Dendritic cell treated with granulocyte-macrophage colony-stimulating factor and Interleukin-4, amounts not matched to agents 40 ng/mL and 50 ng/mL, for 4 days (primary cell): ENCODE measurements around the gene EEF1AKMT1.

Experiments used
- H3K27ac Mint-ChIP-seq: one replicate; pipeline ENCODE4 v1.8.0; 2022; ENCODE audit warnings: mild to moderate bottlenecking, mixed read lengths
- H3K27me3 Mint-ChIP-seq: one replicate; pipeline ENCODE4 v1.8.0; 2022; ENCODE audit warnings: mild to moderate bottlenecking, mixed read lengths
- H3K36me3 Mint-ChIP-seq: one replicate; pipeline ENCODE4 v1.8.0; 2022; ENCODE audit warnings: low read depth, mixed read lengths
- H3K4me1 Mint-ChIP-seq: one replicate; pipeline ENCODE4 v1.8.0; 2022; ENCODE audit warnings: low read depth, mixed read lengths
- H3K4me3 Mint-ChIP-seq: one replicate; pipeline ENCODE4 v1.8.0; 2022; ENCODE audit warnings: mild to moderate bottlenecking, moderate library complexity, mixed read lengths
- H3K9me3 Mint-ChIP-seq: one replicate; pipeline ENCODE4 v1.8.0; 2022; ENCODE audit warnings: mixed read lengths
- intact Hi-C: fragments of 100-400 bp; cut with micrococcal nuclease; formaldehyde crosslinking; loops from one replicate; pipeline ENCODE4 v1.15.0; 2022

The EEF1AKMT1 gene

DNA sequence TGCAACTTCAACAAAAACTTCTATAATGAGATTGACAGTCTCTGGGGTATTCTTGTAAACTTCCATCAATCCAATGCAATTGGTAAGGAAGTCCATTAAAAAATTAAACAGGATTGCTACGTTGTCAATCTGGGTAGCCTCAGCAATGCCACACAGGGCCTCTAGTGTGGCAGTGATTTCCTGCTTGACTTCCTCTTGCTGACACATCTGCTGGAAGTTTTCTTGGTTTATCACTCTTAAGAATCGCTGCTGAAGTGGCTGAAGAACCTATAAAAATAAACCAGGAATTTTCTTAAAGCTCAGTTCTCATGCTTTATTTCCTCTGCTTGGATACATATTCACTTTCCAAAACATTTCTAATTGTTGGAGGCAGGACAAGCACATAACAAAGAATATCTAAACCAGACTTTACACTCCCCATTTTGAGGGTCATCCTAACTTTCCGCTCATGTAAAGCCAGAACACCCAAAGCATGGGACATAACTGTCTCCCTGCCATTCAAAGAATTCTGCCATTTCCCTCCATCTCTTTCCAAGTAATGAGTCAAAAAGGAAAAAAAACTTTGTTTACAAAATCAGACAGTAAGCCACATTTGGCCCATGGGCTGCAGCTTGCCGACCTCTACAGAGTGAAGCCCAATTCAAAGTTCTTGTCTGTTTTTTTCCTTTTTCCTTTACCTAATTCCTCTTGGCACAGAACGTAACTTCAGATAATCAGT is 23.2 kb upstream of the EEF1AKMT1 start:
- intact Hi-C loops, result no loop called here
- H3K27ac Mint-ChIP-seq, result no peak overlapping the region
- peaks cover 65% of the 10 kb centered on the region for H3K36me3 Mint-ChIP-seq
- peaks cover 12% of the 10 kb centered on the region for H3K4me1 Mint-ChIP-seq
- H3K4me3 Mint-ChIP-seq, result no peak overlapping the region
- H3K9me3 Mint-ChIP-seq, result no peaks in the 10 kb centered on the region
- no peaks in the 10 kb centered on the region for H3K27me3 Mint-ChIP-seq

DNA sequence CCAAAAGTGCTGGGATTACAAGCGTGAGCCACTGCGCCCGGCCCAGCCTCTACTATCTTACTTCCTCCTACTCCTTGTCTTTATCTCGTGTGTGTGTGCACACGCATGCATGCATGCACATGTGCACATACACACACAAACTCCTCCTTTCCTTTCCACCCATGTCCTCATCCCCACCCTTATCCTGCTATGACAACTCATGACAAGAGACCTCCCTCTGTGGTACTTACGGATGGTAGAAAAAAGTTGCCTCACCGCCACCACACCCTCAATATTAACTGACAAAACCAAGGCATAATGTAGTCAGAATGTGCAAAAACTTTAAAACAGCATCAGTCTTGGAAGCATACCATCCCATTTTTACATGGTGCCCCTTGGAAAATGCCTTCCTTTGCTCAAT is 15.9 kb upstream of the EEF1AKMT1 start:
- peaks cover 73% of the 10 kb centered on the region for H3K36me3 Mint-ChIP-seq
- no peaks in the 10 kb centered on the region for H3K9me3 Mint-ChIP-seq
- no peaks in the 10 kb centered on the region for H3K27me3 Mint-ChIP-seq
- H3K4me1 Mint-ChIP-seq, result peaks cover 7% of the 10 kb centered on the region
- intact Hi-C loops, result no loop called here
- no peak overlapping the region for H3K4me3 Mint-ChIP-seq
- H3K27ac Mint-ChIP-seq, result no peak overlapping the region

DNA sequence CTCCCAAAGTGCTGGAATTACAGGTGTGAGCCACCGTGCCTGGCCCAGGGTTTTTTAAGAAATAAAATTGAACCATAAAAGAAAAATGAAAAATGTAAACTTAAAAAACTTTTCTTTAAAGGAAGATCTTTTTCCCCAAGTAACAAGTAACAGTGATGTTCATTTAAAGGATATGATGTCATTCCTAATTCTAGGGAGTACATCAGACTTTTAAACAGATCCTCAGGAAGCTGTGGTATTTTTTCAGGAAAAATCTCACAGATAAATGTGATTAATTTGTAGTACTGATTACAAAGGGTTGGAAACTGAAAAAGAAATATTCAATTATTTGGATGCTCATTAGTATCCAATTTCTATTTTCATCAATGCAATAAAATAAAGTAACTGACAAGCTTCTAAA is 14.6 kb upstream of the EEF1AKMT1 start:
- H3K36me3 Mint-ChIP-seq, result peaks cover 75% of the 10 kb centered on the region
- H3K27ac Mint-ChIP-seq, result no peak overlapping the region
- peaks cover 7% of the 10 kb centered on the region for H3K4me1 Mint-ChIP-seq
- no peak overlapping the region for H3K4me3 Mint-ChIP-seq
- H3K27me3 Mint-ChIP-seq, result no peaks in the 10 kb centered on the region
- no peaks in the 10 kb centered on the region for H3K9me3 Mint-ChIP-seq
- intact Hi-C loops, result no loop called here

DNA sequence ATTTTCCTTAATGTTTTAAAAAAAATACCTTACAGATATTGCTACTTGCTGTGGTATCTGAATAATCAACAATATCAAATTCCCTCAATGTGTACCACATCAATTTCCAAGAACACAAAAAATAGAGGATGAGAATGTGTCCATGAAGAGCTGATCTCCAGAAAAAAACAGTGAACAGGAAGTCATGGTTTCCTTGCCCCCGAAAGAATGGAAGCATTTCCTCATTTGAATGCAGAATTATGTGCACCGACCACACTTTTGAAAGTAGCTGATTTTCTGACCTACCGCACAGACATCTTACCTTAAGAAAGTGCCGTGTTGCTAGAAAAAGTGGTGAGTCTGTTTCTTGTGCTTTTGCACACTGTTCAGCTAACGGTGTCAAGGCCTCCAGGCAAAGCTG is 13.4 kb upstream of the EEF1AKMT1 start:
- Mint-ChIP-seq H3K27me3 (no peaks in the 10 kb centered on the region), H3K9me3 (no peaks in the 10 kb centered on the region), H3K27ac (no peak overlapping the region), H3K4me3 (no peak overlapping the region), H3K4me1 (peaks cover 7% of the 10 kb centered on the region), H3K36me3 (peaks cover 77% of the 10 kb centered on the region)
- intact Hi-C loops, result no loop called here

DNA sequence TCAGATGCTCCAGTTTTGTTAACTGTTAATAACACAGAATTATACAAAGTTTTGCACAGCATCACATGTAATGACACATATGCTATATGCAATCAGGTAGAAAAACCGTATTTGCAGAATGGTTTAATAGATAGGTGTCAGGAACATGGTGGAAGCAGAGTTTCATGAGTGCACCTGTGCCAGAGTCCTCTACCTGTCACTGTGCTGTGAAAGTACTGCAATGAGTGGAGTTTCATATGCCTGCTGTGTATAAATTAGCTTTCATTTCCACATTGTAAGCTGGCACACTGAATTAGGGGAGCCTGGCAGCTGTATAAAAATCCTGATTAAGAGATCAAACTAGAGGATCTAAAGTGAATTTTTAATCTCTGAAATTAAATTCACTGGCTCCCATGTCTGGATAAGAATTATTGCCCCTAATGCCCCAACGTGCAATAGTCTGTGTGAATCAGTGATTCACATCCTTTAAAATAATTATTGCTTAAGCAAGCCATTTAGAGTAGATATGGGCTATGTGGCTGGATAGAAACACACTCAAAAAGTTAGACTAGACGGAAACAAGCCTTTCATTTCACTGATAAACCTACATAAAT is 8.5 kb upstream of the EEF1AKMT1 start:
- intact Hi-C loops, result no loop called here
- Mint-ChIP-seq H3K27ac (no peak overlapping the region), H3K9me3 (no peaks in the 10 kb centered on the region), H3K36me3 (peaks cover 44% of the 10 kb centered on the region), H3K27me3 (no peaks in the 10 kb centered on the region), H3K4me1 (peaks cover 4% of the 10 kb centered on the region), H3K4me3 (no peak overlapping the region)

DNA sequence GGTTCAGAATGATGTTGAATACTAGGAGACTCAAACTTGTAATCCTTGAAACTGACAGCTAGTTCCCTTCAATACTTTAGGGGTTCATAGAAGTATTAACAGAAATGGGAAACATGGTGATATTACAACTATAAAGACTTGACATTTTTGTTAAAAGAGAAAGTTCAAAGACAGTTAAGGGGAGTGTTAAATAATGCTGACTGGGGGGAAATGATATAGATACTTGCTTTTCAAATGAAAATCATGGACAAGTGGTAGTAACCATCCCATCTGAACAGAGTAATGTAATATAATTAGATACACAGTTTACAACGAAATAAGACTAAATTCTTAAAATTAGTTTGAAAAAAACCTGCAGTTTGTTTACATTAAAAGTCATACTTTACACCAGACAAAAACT is 6.6 kb upstream of the EEF1AKMT1 start:
- Mint-ChIP-seq H3K27me3 (no peaks in the 10 kb centered on the region), H3K36me3 (peaks cover 32% of the 10 kb centered on the region), H3K9me3 (no peaks in the 10 kb centered on the region), H3K27ac (no peak overlapping the region), H3K4me1 (no peaks in the 10 kb centered on the region), H3K4me3 (no peak overlapping the region)
- intact Hi-C loops, result no loop called here

DNA sequence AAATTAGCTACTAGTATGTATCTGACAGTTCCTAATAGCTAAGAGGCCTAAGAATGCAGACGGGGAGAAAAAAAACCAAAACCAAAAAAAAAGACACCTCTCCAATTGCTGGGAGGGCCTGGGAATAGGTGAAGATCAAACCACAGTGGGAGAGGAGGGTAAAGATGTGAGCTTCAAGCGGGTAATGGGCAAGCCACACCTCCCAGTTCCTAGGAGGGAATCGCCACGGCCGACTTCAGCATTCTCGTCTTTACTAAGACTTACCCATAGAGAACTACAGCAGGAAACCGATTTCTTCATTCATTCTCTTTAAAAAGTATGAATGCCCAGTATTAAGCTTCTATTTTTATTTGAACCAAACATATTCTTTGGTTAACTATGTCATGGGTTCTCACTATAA is 5.6 kb upstream of the EEF1AKMT1 start:
- Mint-ChIP-seq H3K9me3 (no peaks in the 10 kb centered on the region), H3K27me3 (no peaks in the 10 kb centered on the region), H3K36me3 (peaks cover 27% of the 10 kb centered on the region), H3K4me3 (no peak overlapping the region), H3K27ac (no peak overlapping the region), H3K4me1 (no peaks in the 10 kb centered on the region)
- intact Hi-C loops, result no loop called here

DNA sequence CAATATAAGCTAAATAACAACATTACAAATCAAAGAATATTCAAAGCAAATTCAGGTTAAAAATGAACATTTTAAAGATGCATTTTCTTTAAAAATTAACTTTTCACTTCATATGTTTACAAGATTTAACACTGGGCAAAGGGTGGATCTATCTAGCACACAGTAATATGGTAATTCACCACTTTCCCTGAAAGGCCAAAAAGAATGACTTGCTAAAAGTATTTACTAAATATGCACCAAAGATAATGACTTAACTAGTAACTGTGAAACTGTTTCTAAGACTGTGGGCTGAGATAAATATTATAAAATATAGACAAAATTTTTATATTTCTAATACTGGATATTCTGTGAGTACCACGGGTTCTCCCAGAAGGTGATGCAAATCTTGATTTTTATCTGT is 4.5 kb upstream of the EEF1AKMT1 start:
- H3K9me3 Mint-ChIP-seq, result no peaks in the 10 kb centered on the region
- no peak overlapping the region for H3K27ac Mint-ChIP-seq
- intact Hi-C loops, result no loop called here
- no peaks in the 10 kb centered on the region for H3K27me3 Mint-ChIP-seq
- peaks cover 23% of the 10 kb centered on the region for H3K36me3 Mint-ChIP-seq
- peaks cover 1% of the 10 kb centered on the region for H3K4me1 Mint-ChIP-seq
- H3K4me3 Mint-ChIP-seq, result no peak overlapping the region

DNA sequence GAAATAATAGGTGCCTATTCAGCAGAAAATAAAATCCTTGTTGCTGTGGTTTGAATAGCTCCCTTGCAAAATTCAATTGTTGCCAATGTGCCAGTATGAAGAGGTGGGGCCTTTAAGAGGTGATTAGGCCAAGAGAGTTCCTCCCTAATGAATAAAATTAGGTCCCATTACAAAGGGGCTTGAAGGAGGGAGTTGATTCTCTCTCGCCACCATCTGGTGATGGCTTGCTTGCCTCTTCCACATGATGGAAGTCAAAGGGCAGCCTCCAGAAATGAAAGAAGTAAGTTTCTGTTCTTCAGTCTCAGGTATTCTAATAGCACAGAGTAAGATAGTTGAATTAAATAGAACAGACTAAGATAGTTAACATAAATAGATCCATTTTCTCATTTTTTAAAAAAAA is 3.0 kb upstream of the EEF1AKMT1 start:
- Mint-ChIP-seq H3K9me3 (no peaks in the 10 kb centered on the region), H3K36me3 (peaks cover 14% of the 10 kb centered on the region), H3K27me3 (no peaks in the 10 kb centered on the region), H3K4me1 (peaks cover 14% of the 10 kb centered on the region), H3K27ac (no peak overlapping the region), H3K4me3 (no peak overlapping the region)
- intact Hi-C loops, result no loop called here

DNA sequence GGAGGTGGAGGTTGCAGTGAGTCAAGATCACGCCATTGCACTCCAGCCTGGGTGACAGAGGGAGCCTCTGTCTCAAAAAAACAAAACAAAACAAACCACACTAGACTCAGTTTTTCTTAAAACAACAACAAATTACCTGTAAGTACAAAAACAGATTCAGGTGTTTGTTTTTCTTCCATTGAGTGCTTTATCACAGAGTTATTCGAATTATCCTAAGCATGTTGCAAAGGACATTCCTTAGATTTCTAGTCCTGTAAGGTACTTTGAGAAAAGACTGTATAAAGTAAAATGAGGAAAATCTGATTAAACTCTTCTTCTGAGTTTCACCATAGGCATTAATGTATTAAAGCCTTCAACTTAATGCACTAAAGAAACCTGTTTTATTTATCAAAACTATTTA is 2.2 kb upstream of the EEF1AKMT1 start:
- Mint-ChIP-seq H3K27me3 (no peaks in the 10 kb centered on the region), H3K4me1 (peaks cover 14% of the 10 kb centered on the region), H3K4me3 (no peak overlapping the region), H3K9me3 (no peaks in the 10 kb centered on the region), H3K27ac (no peak overlapping the region), H3K36me3 (peaks cover 14% of the 10 kb centered on the region)
- intact Hi-C loops, result no loop called here

DNA sequence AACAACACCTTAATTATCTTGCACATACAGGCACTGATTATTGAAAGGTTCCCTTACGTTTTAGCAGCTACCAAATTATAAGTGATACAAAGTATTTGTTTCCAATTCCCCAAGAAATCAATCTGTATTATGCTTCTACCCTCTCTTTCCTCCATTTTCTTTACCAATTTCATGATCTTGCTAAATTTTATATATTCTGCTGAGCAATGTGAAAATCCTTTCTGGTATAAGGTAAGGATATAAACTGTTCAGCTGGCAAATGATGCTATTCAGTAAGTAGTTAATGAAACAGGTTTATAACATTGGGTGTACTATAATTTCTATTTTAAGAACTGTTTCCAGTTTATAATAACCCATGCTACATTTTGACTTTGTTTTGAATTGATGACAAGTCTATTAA is 985 bp upstream of the EEF1AKMT1 start:
- peaks cover 21% of the 10 kb centered on the region for H3K36me3 Mint-ChIP-seq
- no peak overlapping the region for H3K27ac Mint-ChIP-seq
- peaks cover 14% of the 10 kb centered on the region for H3K4me1 Mint-ChIP-seq
- intact Hi-C loops, result loop anchor here (5.0 kb wide), 2 partner anchors 62 to 207 kb away; partner anchors contain the start of gene IFT88
- peaks cover 5% of the 10 kb centered on the region for H3K9me3 Mint-ChIP-seq
- H3K27me3 Mint-ChIP-seq, result no peaks in the 10 kb centered on the region
- no peak overlapping the region for H3K4me3 Mint-ChIP-seq

DNA sequence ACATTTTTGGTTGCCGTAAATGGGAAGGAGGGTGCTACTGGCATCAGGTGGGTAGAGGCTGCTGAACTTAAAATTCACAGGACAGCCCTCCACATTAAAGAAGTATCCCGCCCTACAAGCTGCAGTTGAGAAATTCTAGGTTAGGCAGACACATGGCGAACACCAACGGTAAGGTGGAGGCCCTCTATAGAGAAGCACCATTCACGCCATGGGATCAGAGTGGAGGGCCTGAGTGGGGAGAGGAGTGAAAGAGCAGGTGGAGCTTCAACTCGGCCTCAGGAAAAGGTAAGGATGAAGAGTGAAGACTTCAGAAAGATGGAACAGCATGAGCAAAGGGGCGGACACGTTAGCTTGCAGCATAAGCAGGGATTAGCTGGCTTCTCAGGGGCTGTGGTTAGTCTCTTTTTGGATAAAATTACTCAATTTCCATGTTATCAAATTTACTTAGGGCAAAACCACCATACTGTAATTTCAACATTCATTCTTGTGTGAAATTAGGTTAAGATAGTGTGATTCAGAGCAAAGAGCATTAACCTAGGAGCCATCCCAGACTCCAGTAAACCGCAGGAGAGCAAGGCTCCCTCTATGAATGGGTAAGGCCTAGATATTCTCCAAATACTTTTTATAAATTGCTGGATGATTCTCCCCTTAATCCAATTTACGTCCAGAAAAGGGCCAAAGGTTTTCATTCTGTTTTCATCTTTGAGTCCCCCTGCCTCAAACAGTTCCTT is 1.2 kb downstream of the EEF1AKMT1 start:
- intact Hi-C loops, result loop anchor here (5.0 kb wide), 2 partner anchors 60 to 205 kb away; partner anchors contain the start of gene IFT88
- peaks cover 26% of the 10 kb centered on the region for H3K9me3 Mint-ChIP-seq
- H3K4me1 Mint-ChIP-seq, result peaks cover 14% of the 10 kb centered on the region
- peaks cover 30% of the 10 kb centered on the region for H3K36me3 Mint-ChIP-seq
- peak overlapping the region; percentile 92 for H3K27ac Mint-ChIP-seq
- H3K4me3 Mint-ChIP-seq, result peak overlapping the region; percentile 87
- no peaks in the 10 kb centered on the region for H3K27me3 Mint-ChIP-seq

DNA sequence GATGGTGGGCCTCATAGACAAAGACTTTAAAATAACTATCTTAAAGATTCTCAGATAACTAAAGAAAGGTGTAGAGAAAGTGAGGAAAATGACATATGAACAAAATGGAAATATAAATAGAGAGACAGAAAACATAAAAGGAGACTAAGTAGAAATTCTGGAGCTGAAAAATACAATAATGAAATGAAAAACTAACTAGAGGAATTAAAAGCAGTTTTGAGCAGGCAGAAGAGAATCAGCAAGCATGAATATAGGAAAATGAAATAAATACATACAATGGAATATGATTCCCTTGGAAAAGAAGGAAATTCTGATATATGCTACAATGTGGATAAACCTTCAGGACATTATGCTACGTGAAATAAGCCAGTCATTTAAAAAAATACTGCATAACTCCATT is 3.9 kb downstream of the EEF1AKMT1 start:
- H3K4me1 Mint-ChIP-seq, result peaks cover 14% of the 10 kb centered on the region
- H3K27me3 Mint-ChIP-seq, result no peaks in the 10 kb centered on the region
- no peak overlapping the region for H3K4me3 Mint-ChIP-seq
- intact Hi-C loops, result loop anchor here (5.0 kb wide), 2 partner anchors 58 to 203 kb away; partner anchors contain the start of gene IFT88
- peaks cover 31% of the 10 kb centered on the region for H3K9me3 Mint-ChIP-seq
- peaks cover 34% of the 10 kb centered on the region for H3K36me3 Mint-ChIP-seq
- H3K27ac Mint-ChIP-seq, result no peak overlapping the region

DNA sequence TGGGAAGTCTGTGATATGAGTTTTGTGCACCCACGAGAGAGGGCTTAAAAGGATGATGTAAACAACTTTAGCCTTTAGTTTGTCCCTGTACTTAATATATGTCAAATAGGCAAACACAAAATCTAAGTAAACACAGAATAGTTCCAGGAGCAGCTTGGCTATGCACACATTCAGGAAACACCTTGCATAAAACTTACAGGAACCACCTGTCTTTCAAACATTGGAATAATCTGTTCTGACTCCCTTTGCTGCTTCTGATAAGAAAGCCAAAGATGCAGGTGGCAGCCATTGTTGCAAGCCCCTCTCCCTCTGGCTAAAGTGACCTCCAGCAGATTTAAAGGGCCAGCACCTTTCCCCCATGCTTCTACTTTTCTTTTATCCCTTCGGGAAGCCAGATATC is 4.7 kb downstream of the EEF1AKMT1 start:
- H3K36me3 Mint-ChIP-seq, result peaks cover 34% of the 10 kb centered on the region
- H3K27me3 Mint-ChIP-seq, result no peaks in the 10 kb centered on the region
- intact Hi-C loops, result no loop called here

More for the DNA sequence above, 4.7 kb downstream of the EEF1AKMT1 start:
- H3K27ac Mint-ChIP-seq, result no peak overlapping the region
- H3K9me3 Mint-ChIP-seq, result peaks cover 31% of the 10 kb centered on the region
- peaks cover 14% of the 10 kb centered on the region for H3K4me1 Mint-ChIP-seq
- H3K4me3 Mint-ChIP-seq, result no peak overlapping the region
